Astrocyte (in vitro differentiated cells and primary cell): ENCODE results near the gene DKKL1. TPM values are rescaled to one million over a fixed set of nuclear protein-coding genes. Genes with fewer than 3 reads are reported as not detected.
"Not testable (repeated sequence)": the region's sequence is repeated elsewhere in the genome, so short reads cannot be mapped to it uniquely, and the experiment has no call there.

Experiments
- DNase-seq: peaks from one replicate; pipeline ENCODE4 v3.0.0-alpha.2; 2010; ENCODE audit warnings: low read depth
- FAIRE-seq: peaks from 2 replicates; lab custom pipeline; 2011; peaks lifted over from hg19 to GRCh38; lab: Jason Lieb, UNC
- H2AFZ ChIP-seq: 2 replicates; pipeline ENCODE4 v1.6.0; 2012; ENCODE audit warnings: low read depth, low read length, inconsistent platforms
- H3K27ac ChIP-seq: 2 replicates; pipeline ENCODE4 v1.5.1; 2011; ENCODE audit warnings: low read depth, low read length, inconsistent platforms
- H3K27me3 ChIP-seq: 2 replicates; pipeline ENCODE4 v1.6.0; 2011; ENCODE audit warnings: low read length, inconsistent platforms; ENCODE audit not compliant: insufficient read depth
- H3K36me3 ChIP-seq: 2 replicates; pipeline ENCODE4 v1.5.1; 2011; ENCODE audit warnings: low read length, inconsistent platforms; ENCODE audit not compliant: insufficient read depth
- H3K4me1 ChIP-seq: 2 replicates; pipeline ENCODE4 v1.5.1; 2011; ENCODE audit warnings: low read length, inconsistent platforms; ENCODE audit not compliant: insufficient read depth
- H3K4me2 ChIP-seq: 2 replicates; pipeline ENCODE4 v1.6.0; 2012; ENCODE audit warnings: low read length, inconsistent platforms
- H3K4me3 ChIP-seq: 2 replicates; pipeline ENCODE4 v1.5.1; 2011; ENCODE audit warnings: low read depth, mild to moderate bottlenecking, low read length, inconsistent platforms; ENCODE audit not compliant: insufficient read depth
- H3K79me2 ChIP-seq: 2 replicates; pipeline ENCODE4 v1.6.0; 2012; ENCODE audit warnings: mild to moderate bottlenecking, low read length, inconsistent platforms; ENCODE audit not compliant: insufficient read depth
- H3K9ac ChIP-seq: 2 replicates; pipeline ENCODE4 v1.6.0; 2012; ENCODE audit warnings: mild to moderate bottlenecking, low read length, inconsistent platforms
- H3K9me3 ChIP-seq: 2 replicates; pipeline ENCODE4 v1.5.1; 2012; ENCODE audit warnings: low read depth, mild to moderate bottlenecking, low read length, inconsistent platforms; ENCODE audit not compliant: insufficient read depth
- H4K20me1 ChIP-seq: 2 replicates; pipeline ENCODE4 v1.6.0; 2012; ENCODE audit warnings: low read length, inconsistent platforms; ENCODE audit not compliant: insufficient read depth
- H3K27ac Mint-ChIP-seq: one replicate; pipeline ENCODE4 v1.8.0; 2021; ENCODE audit warnings: mild to moderate bottlenecking, mixed read lengths; ENCODE audit not compliant: unreplicated experiment
- H3K27me3 Mint-ChIP-seq: one replicate; pipeline ENCODE4 v1.8.0; 2021; ENCODE audit warnings: low read depth, mixed read lengths; ENCODE audit not compliant: unreplicated experiment
- H3K36me3 Mint-ChIP-seq: one replicate; pipeline ENCODE4 v1.8.0; 2021; ENCODE audit warnings: low read depth, mixed read lengths; ENCODE audit not compliant: unreplicated experiment
- H3K4me1 Mint-ChIP-seq: one replicate; pipeline ENCODE4 v1.8.0; 2021; ENCODE audit warnings: low read depth, mixed read lengths; ENCODE audit not compliant: unreplicated experiment
- H3K4me3 Mint-ChIP-seq: one replicate; pipeline ENCODE4 v1.8.0; 2021; ENCODE audit warnings: mild to moderate bottlenecking, moderate library complexity, mixed read lengths; ENCODE audit not compliant: unreplicated experiment
- H3K9me3 Mint-ChIP-seq: one replicate; pipeline ENCODE4 v1.8.0; 2021; ENCODE audit warnings: mild to moderate bottlenecking, mixed read lengths; ENCODE audit not compliant: unreplicated experiment
- EZH2 ChIP-seq: IDR thresholded peaks from 2 replicates; pipeline ENCODE4 v1.6.1; 2012; ENCODE audit warnings: mild to moderate bottlenecking, low read length, inconsistent platforms; ENCODE audit not compliant: insufficient read depth
- total RNA-seq: library from RNA; stranded (reverse); gene quantifications from 2 replicates; pipeline ENCODE4 v1.2.1, GENCODE V29; 2021
- TF ChIP-seq, protein P1 (sequence below): IDR thresholded peaks from 2 replicates; pipeline ENCODE4 v1.5.1; 2011; ENCODE audit warnings: low read depth, mild to moderate bottlenecking, inconsistent platforms, low read length, moderate library complexity; ENCODE audit not compliant: insufficient read depth

The DKKL1 gene
- total RNA-seq, 1 donor from 2014 or later = 1.1 TPM

DNA sequence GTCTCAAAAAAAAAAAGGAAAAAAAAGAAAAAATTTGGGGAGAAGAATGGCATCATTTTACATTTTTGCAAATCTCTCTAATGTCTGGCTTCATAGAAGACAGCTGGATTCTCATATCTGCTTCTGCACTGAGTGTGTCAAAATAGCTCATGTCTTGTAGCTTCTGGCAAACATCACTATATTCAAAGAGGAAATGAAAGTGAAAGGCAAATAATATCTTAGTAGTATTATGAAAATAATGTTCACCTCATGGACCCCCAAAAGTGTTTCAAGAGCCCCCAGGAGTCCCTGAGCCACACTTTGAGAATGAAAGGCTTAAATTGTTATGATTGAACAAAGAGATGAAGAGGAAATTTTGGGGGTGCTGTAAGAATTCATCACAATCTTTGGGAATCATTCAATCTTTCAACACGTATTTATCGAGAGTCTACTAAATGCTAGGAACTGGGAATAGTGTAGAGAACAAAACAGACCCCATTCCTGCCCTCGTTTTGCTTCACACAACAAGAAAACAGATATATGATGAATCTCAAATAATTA is 37.4 kb upstream of the DKKL1 start:
- H3K4me1 Mint-ChIP-seq = peaks cover 5% of the 10 kb centered on the region
- FAIRE-seq = no peak
- no peaks in the 10 kb centered on the region for H3K27me3 Mint-ChIP-seq
- peaks cover 37% of the 10 kb centered on the region for H3K36me3 Mint-ChIP-seq
- no peak overlapping the region for H3K27ac Mint-ChIP-seq
- Histone ChIP-seq H3K36me3 (no peaks in the 10 kb centered on the region), H3K9me3 (no peaks in the 10 kb centered on the region), H3K27me3 (no peaks in the 10 kb centered on the region), H3K27ac (no peak overlapping the region), H3K4me1 (no peaks in the 10 kb centered on the region), H4K20me1 (no peaks in the 10 kb centered on the region), H3K4me2 (no peak overlapping the region), H3K9ac (no peak overlapping the region), H3K4me3 (no peak overlapping the region), H2AFZ (no peak overlapping the region), H3K79me2 (no peaks in the 10 kb centered on the region)
- no peak overlapping the region for H3K4me3 Mint-ChIP-seq
- TF ChIP-seq, protein P1, sequence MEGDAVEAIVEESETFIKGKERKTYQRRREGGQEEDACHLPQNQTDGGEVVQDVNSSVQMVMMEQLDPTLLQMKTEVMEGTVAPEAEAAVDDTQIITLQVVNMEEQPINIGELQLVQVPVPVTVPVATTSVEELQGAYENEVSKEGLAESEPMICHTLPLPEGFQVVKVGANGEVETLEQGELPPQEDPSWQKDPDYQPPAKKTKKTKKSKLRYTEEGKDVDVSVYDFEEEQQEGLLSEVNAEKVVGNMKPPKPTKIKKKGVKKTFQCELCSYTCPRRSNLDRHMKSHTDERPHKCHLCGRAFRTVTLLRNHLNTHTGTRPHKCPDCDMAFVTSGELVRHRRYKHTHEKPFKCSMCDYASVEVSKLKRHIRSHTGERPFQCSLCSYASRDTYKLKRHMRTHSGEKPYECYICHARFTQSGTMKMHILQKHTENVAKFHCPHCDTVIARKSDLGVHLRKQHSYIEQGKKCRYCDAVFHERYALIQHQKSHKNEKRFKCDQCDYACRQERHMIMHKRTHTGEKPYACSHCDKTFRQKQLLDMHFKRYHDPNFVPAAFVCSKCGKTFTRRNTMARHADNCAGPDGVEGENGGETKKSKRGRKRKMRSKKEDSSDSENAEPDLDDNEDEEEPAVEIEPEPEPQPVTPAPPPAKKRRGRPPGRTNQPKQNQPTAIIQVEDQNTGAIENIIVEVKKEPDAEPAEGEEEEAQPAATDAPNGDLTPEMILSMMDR = no peak
- TF ChIP-seq EZH2 = no peak
- peaks cover 6% of the 10 kb centered on the region for H3K9me3 Mint-ChIP-seq
- no peak for DNase-seq

DNA sequence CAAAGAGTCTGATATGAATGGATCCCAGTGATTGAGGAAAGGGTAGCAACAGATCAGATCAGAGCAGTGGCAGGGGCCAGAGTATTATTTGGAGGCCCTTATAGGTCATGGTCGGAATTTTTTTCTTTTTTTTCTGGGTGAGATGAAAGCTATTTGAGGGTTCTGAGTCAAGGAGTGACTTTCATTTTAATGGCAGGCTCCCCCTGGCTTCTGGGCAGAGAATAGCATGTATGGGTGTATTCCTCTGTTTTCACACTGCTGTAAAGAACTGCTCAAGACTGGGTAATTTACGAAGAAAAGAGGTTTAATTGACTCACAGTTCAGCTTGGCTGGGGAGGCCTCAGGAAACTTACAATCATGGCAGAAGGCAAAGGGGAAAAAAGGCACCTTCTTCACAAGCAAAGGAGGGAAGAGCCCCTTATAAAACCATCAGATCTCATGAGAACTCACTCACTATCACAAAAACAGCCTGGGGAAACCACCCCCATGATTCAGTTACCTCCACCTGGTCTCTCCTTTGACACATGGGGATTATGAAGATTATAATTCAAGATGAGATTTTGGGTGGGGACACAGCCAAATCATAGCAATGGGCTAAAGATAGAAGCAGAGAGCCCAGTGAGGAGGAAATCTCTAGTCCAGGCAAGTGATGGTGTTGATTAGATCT is 35.7 kb upstream of the DKKL1 start:
- H3K27me3 ChIP-seq = no peaks in the 10 kb centered on the region
- H3K9ac ChIP-seq = no peak overlapping the region
- H4K20me1 ChIP-seq = no peaks in the 10 kb centered on the region
- no peaks in the 10 kb centered on the region for H3K9me3 Mint-ChIP-seq
- H3K36me3 Mint-ChIP-seq = peaks cover 30% of the 10 kb centered on the region
- H2AFZ ChIP-seq = no peak overlapping the region
- FAIRE-seq = no peak
- no peaks in the 10 kb centered on the region for H3K36me3 ChIP-seq
- H3K9me3 ChIP-seq = no peaks in the 10 kb centered on the region
- H3K79me2 ChIP-seq = no peaks in the 10 kb centered on the region
- H3K4me1 ChIP-seq = no peaks in the 10 kb centered on the region
- H3K27me3 Mint-ChIP-seq = no peaks in the 10 kb centered on the region
- no peak overlapping the region for H3K4me2 ChIP-seq
- no peak overlapping the region for H3K27ac ChIP-seq
- DNase-seq = no peak
- no peak overlapping the region for H3K4me3 Mint-ChIP-seq
- TF ChIP-seq, protein P1 = peak; percentile 36
- TF ChIP-seq EZH2 = no peak
- H3K4me1 Mint-ChIP-seq = peaks cover 5% of the 10 kb centered on the region
- no peak overlapping the region for H3K27ac Mint-ChIP-seq
- no peak overlapping the region for H3K4me3 ChIP-seq

DNA sequence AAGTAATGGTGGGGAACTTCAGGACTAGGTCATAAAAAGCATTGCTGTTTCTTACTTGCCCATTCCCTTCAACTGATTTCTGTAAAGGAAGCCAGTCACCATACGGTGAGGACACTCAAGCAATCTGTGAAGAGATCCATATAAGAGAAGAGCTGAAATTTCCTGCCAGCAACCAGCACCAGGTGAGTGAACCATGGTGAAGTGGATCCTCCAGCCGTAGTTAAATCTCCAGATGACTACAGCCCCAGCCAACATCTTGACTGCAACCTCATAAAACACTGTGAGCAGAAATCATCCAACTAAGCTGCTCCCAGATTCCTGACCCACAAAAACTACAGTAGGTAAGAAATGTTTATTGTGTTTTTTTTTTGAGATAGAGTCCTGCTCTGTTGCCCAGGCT is 34.9 kb upstream of the DKKL1 start:
- H4K20me1 ChIP-seq = no peaks in the 10 kb centered on the region
- H3K9ac ChIP-seq = no peak overlapping the region
- Mint-ChIP-seq H3K9me3 (no peaks in the 10 kb centered on the region), H3K36me3 (peaks cover 28% of the 10 kb centered on the region), H3K27ac (no peak overlapping the region), H3K4me1 (peaks cover 9% of the 10 kb centered on the region), H3K4me3 (no peak overlapping the region), H3K27me3 (no peaks in the 10 kb centered on the region)
- H3K79me2 ChIP-seq = no peaks in the 10 kb centered on the region
- H3K9me3 ChIP-seq = no peaks in the 10 kb centered on the region
- FAIRE-seq (no peak), DNase-seq (no peak)
- H3K4me3 ChIP-seq = no peak overlapping the region
- H3K36me3 ChIP-seq = no peaks in the 10 kb centered on the region
- TF ChIP-seq, protein P1 = no peak
- no peak for TF ChIP-seq EZH2
- no peaks in the 10 kb centered on the region for H3K27me3 ChIP-seq
- H3K27ac ChIP-seq = no peak overlapping the region
- H2AFZ ChIP-seq = no peak overlapping the region
- H3K4me1 ChIP-seq = no peaks in the 10 kb centered on the region
- no peak overlapping the region for H3K4me2 ChIP-seq

DNA sequence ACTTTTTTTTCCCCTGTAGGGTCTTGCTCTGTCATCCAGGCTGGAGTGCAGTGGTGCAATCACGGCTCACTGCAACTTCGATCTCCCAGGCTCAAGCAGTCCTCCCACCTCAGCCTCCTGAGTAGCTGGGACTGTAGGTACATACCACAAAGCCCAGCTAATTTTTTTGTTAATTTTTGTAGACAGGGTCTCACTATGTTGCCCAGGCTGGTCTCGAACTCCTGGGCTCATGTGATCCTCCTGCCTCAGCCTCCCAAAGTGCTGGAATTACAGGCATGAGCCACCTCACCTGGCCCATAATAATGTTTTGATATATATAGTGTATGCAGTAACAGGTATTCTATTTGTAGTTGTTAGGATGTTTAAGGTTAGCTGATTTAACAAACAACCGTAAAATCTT is 32.5 kb upstream of the DKKL1 start:
- H3K4me3 ChIP-seq, H4K20me1 ChIP-seq, H3K4me3 Mint-ChIP-seq, H3K4me1 Mint-ChIP-seq, H3K27ac ChIP-seq, H3K36me3 ChIP-seq, H3K9me3 Mint-ChIP-seq, H3K4me1 ChIP-seq, DNase-seq, H3K79me2 ChIP-seq, H3K9me3 ChIP-seq, H3K9ac ChIP-seq, H3K4me2 ChIP-seq, H3K27ac Mint-ChIP-seq, FAIRE-seq, H3K27me3 Mint-ChIP-seq, H2AFZ ChIP-seq, H3K27me3 ChIP-seq: not testable (repeated sequence)
- peaks cover 32% of the 10 kb centered on the region for H3K36me3 Mint-ChIP-seq
